Measurements from ENCODE around the gene MRPS30. TPM values are rescaled to one million over a fixed set of nuclear protein-coding genes. Genes with fewer than 3 reads are reported as not detected.

MRPS30 gene
- polyA plus RNA-seq, 1 donor from 2014 or later: 76.0 TPM

DNA sequence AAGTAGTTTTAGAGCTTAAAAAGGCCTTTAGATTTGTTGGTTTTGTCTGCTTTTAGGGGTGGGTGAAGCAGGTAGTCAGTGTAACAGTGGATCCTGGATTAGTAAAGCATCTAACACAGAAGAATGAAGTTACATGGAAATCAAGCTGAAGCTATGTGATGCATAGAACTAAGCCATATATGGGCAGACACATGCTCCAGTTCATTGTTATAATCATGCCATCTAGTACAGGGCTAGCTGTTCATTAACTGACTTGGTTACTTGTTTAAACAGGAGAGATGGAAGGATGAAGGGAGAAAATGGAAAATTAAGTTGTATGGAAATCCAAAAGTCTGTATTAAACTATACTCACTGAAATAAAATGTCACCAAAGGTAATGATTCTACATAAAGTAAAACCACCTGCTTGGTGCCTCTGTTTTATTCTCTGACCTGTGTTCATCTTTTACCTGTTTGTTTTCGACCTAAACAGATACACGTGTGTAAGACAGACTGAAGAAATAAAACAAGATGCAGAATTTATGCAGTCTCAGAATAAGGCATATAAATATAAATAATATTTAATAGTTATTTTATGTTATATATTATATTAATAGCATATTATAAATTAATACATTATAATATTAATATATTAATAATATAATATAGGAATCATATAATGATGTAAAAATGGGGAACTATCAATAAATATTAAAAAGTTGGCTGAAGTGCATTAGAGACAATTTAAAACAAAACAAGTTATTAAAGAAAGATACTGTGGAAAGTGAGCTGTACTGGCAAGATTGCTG, 33.9 kb downstream of the MRPS30 start:
- Mint-ChIP-seq H3K4me1 (no peaks in the 10 kb centered on the region), H3K36me3 (peaks cover 6% of the 10 kb centered on the region), H3K27me3 (no peaks in the 10 kb centered on the region), H3K9me3 (peaks cover 11 to 18% (median 12%) of the 10 kb centered on the region in 3 donors), H3K4me3 (no peak overlapping the region), H3K27ac (no peak overlapping the region)

DNA sequence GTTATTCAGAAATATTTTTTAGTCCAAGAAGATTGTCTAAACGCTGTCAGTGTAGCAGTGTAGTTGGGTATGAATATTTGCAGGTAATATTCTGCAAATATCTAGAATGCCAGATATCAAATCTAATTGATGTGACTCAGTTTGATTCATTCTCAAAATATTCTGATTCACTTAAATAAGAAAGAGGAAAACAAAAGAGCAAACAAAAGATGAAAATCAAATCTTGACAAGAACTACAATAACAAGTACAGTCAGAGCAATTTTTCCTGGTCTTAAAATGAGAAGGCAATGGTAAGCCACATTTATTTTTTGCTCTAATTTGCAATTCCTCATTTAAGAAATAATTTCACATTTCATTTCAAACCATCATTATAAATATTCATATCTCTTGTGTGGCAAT, 36.0 kb downstream of the MRPS30 start:
- Mint-ChIP-seq H3K27me3 (peaks cover 2% of the 10 kb centered on the region), H3K4me3 (no peak overlapping the region), H3K4me1 (no peaks in the 10 kb centered on the region), H3K36me3 (no peaks in the 10 kb centered on the region), H3K27ac (no peak overlapping the region), H3K9me3 (peaks cover 2 to 5% (median 3%) of the 10 kb centered on the region in 3 donors)

GRCh38 chr5:44845777-44846176, 37.0 kb downstream of the MRPS30 start:
- peaks cover 2% of the 10 kb centered on the region for H3K36me3 Mint-ChIP-seq
- H3K4me3 Mint-ChIP-seq: no peak overlapping the region
- no peaks in the 10 kb centered on the region for H3K9me3 Mint-ChIP-seq
- no peak overlapping the region for H3K27ac Mint-ChIP-seq
- H3K4me1 Mint-ChIP-seq: no peaks in the 10 kb centered on the region
- H3K27me3 Mint-ChIP-seq: peaks cover 2% of the 10 kb centered on the region

- Mint-ChIP-seq H3K27ac (no peak overlapping the region), H3K27me3 (peaks cover 2% of the 10 kb centered on the region), H3K9me3 (peaks cover 0 to 1% (median 0%) of the 10 kb centered on the region in 3 donors), H3K4me3 (no peak overlapping the region), H3K36me3 (peaks cover 2% of the 10 kb centered on the region), H3K4me1 (no peaks in the 10 kb centered on the region)
These were observed 38.6 kb downstream of the MRPS30 start for GRCh38 chr5:44847206-44847852.

- no peaks in the 10 kb centered on the region for H3K9me3 Mint-ChIP-seq
- peaks cover 2% of the 10 kb centered on the region for H3K36me3 Mint-ChIP-seq
- H3K4me3 Mint-ChIP-seq: no peak overlapping the region
- no peak overlapping the region for H3K27ac Mint-ChIP-seq
- H3K4me1 Mint-ChIP-seq: no peaks in the 10 kb centered on the region
- H3K27me3 Mint-ChIP-seq: no peaks in the 10 kb centered on the region
These were observed 51.5 kb downstream of the MRPS30 start for GRCh38 chr5:44860267-44860666.

GRCh38 chr5:44862808-44863207, 54.1 kb downstream of the MRPS30 start:
- Mint-ChIP-seq H3K9me3 (no peaks in the 10 kb centered on the region), H3K4me1 (no peaks in the 10 kb centered on the region), H3K36me3 (peaks cover 2% of the 10 kb centered on the region), H3K27ac (no peak overlapping the region), H3K27me3 (peaks cover 3% of the 10 kb centered on the region), H3K4me3 (no peak overlapping the region)

Data from IgD-negative memory B cell (primary cell).